ENCODE data around the gene TUBB2B. TPM values are rescaled to one million over a fixed set of nuclear protein-coding genes. Genes with fewer than 3 reads are reported as not detected.

TUBB2B gene
- total RNA-seq, 2 donors from 2014 or later, result 253 to 304 TPM

GRCh38 chr6:3226042-3226441 lies 1.4 kb downstream of the TUBB2B start:
- peaks cover 18% of the 10 kb centered on the region for H3K36me3 Mint-ChIP-seq (ENCODE audit: low read depth)
- Histone ChIP-seq H3K9me3 (ENCODE audit: control insufficient read depth, low read length) (no peaks in the 10 kb centered on the region), H3K27ac (ENCODE audit: low read depth, low read length) (peak overlapping the region; percentile 7), H3K36me3 (ENCODE audit: control insufficient read depth, insufficient read depth, low read length) (peaks cover 21% of the 10 kb centered on the region), H3K9ac (ENCODE audit: extremely low read depth, low read length, poor library complexity, severe bottlenecking) (peak overlapping the region; percentile 92), H3K4me1 (ENCODE audit: control insufficient read depth, insufficient read depth, low read length) (no peaks in the 10 kb centered on the region), H3K4me3 (ENCODE audit: low read length) (peak overlapping the region; percentile 89), H3K27me3 (ENCODE audit: control insufficient read depth, insufficient read depth, low read length, poor library complexity, severe bottlenecking) (peaks cover 25% of the 10 kb centered on the region)
- H3K27me3 Mint-ChIP-seq (ENCODE audit: insufficient read depth), result peaks cover 34% of the 10 kb centered on the region
- DNase-seq, result peak; percentile 49
- H3K27ac Mint-ChIP-seq, result peak overlapping the region; percentile 26
- peak overlapping the region; percentile 85 for H3K4me3 Mint-ChIP-seq
- 41 to 47% methylated on average over 9 to 10 of the region's 10 CpGs for WGBS, 2 experiments (ENCODE audit: insufficient coverage in 1 of 2, insufficient read length in 1 of 2)
- no peaks in the 10 kb centered on the region for H3K9me3 Mint-ChIP-seq
- TF ChIP-seq CTCF (conservative IDR thresholded peaks at IDR 0.05), result no peak
- H3K4me1 Mint-ChIP-seq, result peaks cover 25% of the 10 kb centered on the region

- H3K4me3 Mint-ChIP-seq, result no peak overlapping the region
- WGBS, 2 experiments (ENCODE audit: insufficient coverage in 1 of 2, insufficient read length in 1 of 2), result 86 to 93% methylated on average over 4 of the region's 4 CpGs
- H3K4me1 ChIP-seq (ENCODE audit: control insufficient read depth, insufficient read depth, low read length), result no peaks in the 10 kb centered on the region
- H3K4me1 Mint-ChIP-seq, result peaks cover 19% of the 10 kb centered on the region
- H3K27me3 Mint-ChIP-seq (ENCODE audit: insufficient read depth), result no peaks in the 10 kb centered on the region
- TF ChIP-seq CTCF (conservative IDR thresholded peaks at IDR 0.05), result no peak
- H3K9me3 Mint-ChIP-seq, result no peaks in the 10 kb centered on the region
- DNase-seq, result peak; percentile 44
- no peak overlapping the region for H3K27ac Mint-ChIP-seq
- no peak overlapping the region for H3K9ac ChIP-seq (ENCODE audit: extremely low read depth, low read length, poor library complexity, severe bottlenecking)
- H3K36me3 Mint-ChIP-seq (ENCODE audit: low read depth), result peaks cover 18% of the 10 kb centered on the region
- H3K27ac ChIP-seq (ENCODE audit: low read depth, low read length), result no peak overlapping the region
- H3K4me3 ChIP-seq (ENCODE audit: low read length), result no peak overlapping the region
- H3K9me3 ChIP-seq (ENCODE audit: control insufficient read depth, low read length), result no peaks in the 10 kb centered on the region
- H3K27me3 ChIP-seq (ENCODE audit: control insufficient read depth, insufficient read depth, low read length, poor library complexity, severe bottlenecking), result no peaks in the 10 kb centered on the region
- H3K36me3 ChIP-seq (ENCODE audit: control insufficient read depth, insufficient read depth, low read length), result peaks cover 21% of the 10 kb centered on the region
Observed at GRCh38 chr6:3222506-3223038, 4.9 kb downstream of the TUBB2B start.

GRCh38 chr6:3221578-3221977 lies 5.9 kb downstream of the TUBB2B start:
- Histone ChIP-seq H3K36me3 (ENCODE audit: control insufficient read depth, insufficient read depth, low read length) (peaks cover 21% of the 10 kb centered on the region), H3K4me1 (ENCODE audit: control insufficient read depth, insufficient read depth, low read length) (no peaks in the 10 kb centered on the region), H3K9me3 (ENCODE audit: control insufficient read depth, low read length) (no peaks in the 10 kb centered on the region), H3K27ac (ENCODE audit: low read depth, low read length) (no peak overlapping the region), H3K9ac (ENCODE audit: extremely low read depth, low read length, poor library complexity, severe bottlenecking) (no peak overlapping the region), H3K27me3 (ENCODE audit: control insufficient read depth, insufficient read depth, low read length, poor library complexity, severe bottlenecking) (no peaks in the 10 kb centered on the region), H3K4me3 (ENCODE audit: low read length) (no peak overlapping the region)
- no peak for TF ChIP-seq CTCF (conservative IDR thresholded peaks at IDR 0.05)
- WGBS, 2 experiments (ENCODE audit: insufficient coverage in 1 of 2, insufficient read length in 1 of 2), result 90 to 100% methylated on average over 1 to 2 of the region's 4 CpGs
- DNase-seq, result peak; percentile 27
- H3K9me3 Mint-ChIP-seq, result no peaks in the 10 kb centered on the region
- no peak overlapping the region for H3K4me3 Mint-ChIP-seq
- H3K27me3 Mint-ChIP-seq (ENCODE audit: insufficient read depth), result no peaks in the 10 kb centered on the region
- H3K4me1 Mint-ChIP-seq, result peaks cover 18% of the 10 kb centered on the region
- H3K27ac Mint-ChIP-seq, result no peak overlapping the region
- H3K36me3 Mint-ChIP-seq (ENCODE audit: low read depth), result peaks cover 18% of the 10 kb centered on the region
